Measurements from ENCODE around the gene LYRM4. TPM values are rescaled to one million over a fixed set of nuclear protein-coding genes. Genes with fewer than 3 reads are reported as not detected.

LYRM4 gene
- total and polyA plus RNA-seq, 2 donors (not counting 1 experiment from before 2014, with no cell fraction given): 22.1 to 29.5 TPM

DNA sequence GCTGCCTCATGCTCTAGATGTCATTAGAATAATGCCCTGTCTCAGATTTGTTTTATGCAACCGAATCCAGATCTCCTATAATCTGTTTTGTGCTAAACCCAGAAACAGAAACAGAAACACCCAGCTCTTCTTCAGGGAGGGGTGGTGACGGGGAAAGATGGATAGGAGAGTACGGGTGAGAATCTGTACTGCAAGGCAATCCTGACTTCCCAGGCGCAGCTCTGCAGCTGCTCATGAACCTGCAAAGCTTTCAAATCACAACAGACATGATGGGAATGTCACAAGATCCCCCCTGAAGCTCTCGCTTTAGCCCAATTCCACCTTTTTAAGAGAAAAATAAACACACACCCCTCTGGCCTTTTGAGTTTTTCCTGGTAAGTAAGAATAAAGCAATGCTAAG, 104.1 kb downstream of the LYRM4 start:
- CTCF ChIA-PET: interaction anchor here (1.3 to 2.2 kb wide), 3 partner anchors 10 to 16 kb away, joined by 3 to 7 read pairs (median 3); no protein-coding TSS in a partner anchor
- Histone ChIP-seq H3K9ac (ENCODE audit: low read length) (no peak overlapping the region), H2AFZ (ENCODE audit: insufficient read depth, low read depth, low read length, poor library complexity, severe bottlenecking) (no peak overlapping the region), H3K4me2 (replicated peaks; ENCODE audit: low read depth, low read length, poor library complexity, severe bottlenecking) (no peak overlapping the region), H3K36me3 (replicated peaks in 1 of 2; ENCODE audit: control extremely low read depth in 1 of 2, control insufficient read depth in 1 of 2, extremely low read depth in 1 of 2, insufficient read depth in 2 of 2, low read length in 1 of 2) (no peaks in the 10 kb centered on the region), H3K4me1 (ENCODE audit: control insufficient read depth in 2 of 2, insufficient read depth in 2 of 2, low read length in 2 of 2) (no peaks in the 10 kb centered on the region), H4K20me1 (ENCODE audit: control insufficient read depth, insufficient read depth, low read length, poor library complexity, severe bottlenecking) (no peaks in the 10 kb centered on the region), H3K9me3 (ENCODE audit: control extremely low read depth in 1 of 3, control insufficient read depth in 2 of 3, insufficient read depth in 1 of 3, low read length in 2 of 3) (no peaks in the 10 kb centered on the region), H3K79me2 (ENCODE audit: control insufficient read depth, insufficient read depth, low read length) (no peaks in the 10 kb centered on the region), H3K27me3 (replicated peaks in 1 of 4; ENCODE audit: control extremely low read depth in 1 of 4, control insufficient read depth in 3 of 4, insufficient read depth in 4 of 4, low read length in 3 of 4) (no peaks in the 10 kb centered on the region), H3K27ac (ENCODE audit: low read length in 2 of 2) (no peak overlapping the region), H3K4me3 (ENCODE audit: control extremely low read depth in 1 of 5, extremely low read depth in 1 of 5, insufficient read depth in 1 of 5, low read depth in 2 of 5, low read length in 4 of 5) (no peak overlapping the region)
- Mint-ChIP-seq H3K9me3 (ENCODE audit: insufficient read depth) (no peaks in the 10 kb centered on the region), H3K27ac (no peak overlapping the region), H3K27me3 (no peaks in the 10 kb centered on the region), H3K4me1 (no peaks in the 10 kb centered on the region), H3K4me3 (no peak overlapping the region)
- TF ChIP-seq, protein P1, sequence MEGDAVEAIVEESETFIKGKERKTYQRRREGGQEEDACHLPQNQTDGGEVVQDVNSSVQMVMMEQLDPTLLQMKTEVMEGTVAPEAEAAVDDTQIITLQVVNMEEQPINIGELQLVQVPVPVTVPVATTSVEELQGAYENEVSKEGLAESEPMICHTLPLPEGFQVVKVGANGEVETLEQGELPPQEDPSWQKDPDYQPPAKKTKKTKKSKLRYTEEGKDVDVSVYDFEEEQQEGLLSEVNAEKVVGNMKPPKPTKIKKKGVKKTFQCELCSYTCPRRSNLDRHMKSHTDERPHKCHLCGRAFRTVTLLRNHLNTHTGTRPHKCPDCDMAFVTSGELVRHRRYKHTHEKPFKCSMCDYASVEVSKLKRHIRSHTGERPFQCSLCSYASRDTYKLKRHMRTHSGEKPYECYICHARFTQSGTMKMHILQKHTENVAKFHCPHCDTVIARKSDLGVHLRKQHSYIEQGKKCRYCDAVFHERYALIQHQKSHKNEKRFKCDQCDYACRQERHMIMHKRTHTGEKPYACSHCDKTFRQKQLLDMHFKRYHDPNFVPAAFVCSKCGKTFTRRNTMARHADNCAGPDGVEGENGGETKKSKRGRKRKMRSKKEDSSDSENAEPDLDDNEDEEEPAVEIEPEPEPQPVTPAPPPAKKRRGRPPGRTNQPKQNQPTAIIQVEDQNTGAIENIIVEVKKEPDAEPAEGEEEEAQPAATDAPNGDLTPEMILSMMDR (IDR thresholded peaks at IDR 0.05): no peak
- TF ChIP-seq EZH2 (IDR thresholded peaks at IDR 0.05; ENCODE audit: borderline replicate concordance, insufficient read depth, low read depth, low read length, poor library complexity, severe bottlenecking): no peak
- intact Hi-C loops (cut with micrococcal nuclease): no loop called here
- ATAC-seq (ENCODE audit: low read depth) (no peak), DNase-seq (no peak)
- 94% methylated on average over 3 of the region's 5 CpGs for WGBS (ENCODE audit: insufficient coverage)
- POLR2A ChIA-PET: no interaction called here

DNA sequence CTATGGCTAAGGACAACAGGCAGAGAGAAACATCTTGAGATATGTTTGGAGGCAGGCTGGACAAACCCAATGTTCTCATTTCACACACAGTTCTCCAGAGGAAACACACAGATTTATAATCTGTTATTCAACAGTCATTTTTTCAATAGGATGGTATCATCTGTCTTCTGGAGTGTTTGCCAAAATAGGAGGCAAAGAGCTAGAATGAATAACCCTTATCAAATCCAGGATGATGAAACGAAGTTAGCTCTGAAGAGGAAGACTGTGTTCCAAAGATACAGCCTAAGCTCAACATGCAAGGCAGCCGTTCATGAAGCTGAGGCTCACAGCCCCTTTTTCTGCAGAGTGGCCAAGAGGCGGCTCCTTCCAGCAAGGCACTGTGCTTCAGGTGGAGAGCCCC, 104.8 kb downstream of the LYRM4 start:
- H3K27ac ChIP-seq (ENCODE audit: low read length in 2 of 2): no peak overlapping the region
- H3K4me3 Mint-ChIP-seq: no peak overlapping the region
- 98% methylated on average over 3 of the region's 3 CpGs for WGBS (ENCODE audit: insufficient coverage)
- ATAC-seq (ENCODE audit: low read depth) (no peak), DNase-seq (no peak)
- TF ChIP-seq, protein P1 (IDR thresholded peaks at IDR 0.05): no peak
- TF ChIP-seq EZH2 (IDR thresholded peaks at IDR 0.05; ENCODE audit: borderline replicate concordance, insufficient read depth, low read depth, low read length, poor library complexity, severe bottlenecking): no peak
- H3K9me3 Mint-ChIP-seq (ENCODE audit: insufficient read depth): no peaks in the 10 kb centered on the region
- no peaks in the 10 kb centered on the region for H3K4me1 Mint-ChIP-seq
- H3K27me3 Mint-ChIP-seq: no peaks in the 10 kb centered on the region
- H3K36me3 ChIP-seq (replicated peaks in 1 of 2; ENCODE audit: control extremely low read depth in 1 of 2, control insufficient read depth in 1 of 2, extremely low read depth in 1 of 2, insufficient read depth in 2 of 2, low read length in 1 of 2): no peaks in the 10 kb centered on the region
- no peak overlapping the region for H3K9ac ChIP-seq (ENCODE audit: low read length)
- no peak overlapping the region for H2AFZ ChIP-seq (ENCODE audit: insufficient read depth, low read depth, low read length, poor library complexity, severe bottlenecking)
- ChIA-PET CTCF (interaction anchor here (1.3 to 2.2 kb wide), 3 partner anchors 9 to 16 kb away, joined by 3 to 7 read pairs (median 3); no protein-coding TSS in a partner anchor), POLR2A (no interaction called here)
- no peaks in the 10 kb centered on the region for H4K20me1 ChIP-seq (ENCODE audit: control insufficient read depth, insufficient read depth, low read length, poor library complexity, severe bottlenecking)
- no peaks in the 10 kb centered on the region for H3K27me3 ChIP-seq (replicated peaks in 1 of 4; ENCODE audit: control extremely low read depth in 1 of 4, control insufficient read depth in 3 of 4, insufficient read depth in 4 of 4, low read length in 3 of 4)
- H3K4me1 ChIP-seq (ENCODE audit: control insufficient read depth in 2 of 2, insufficient read depth in 2 of 2, low read length in 2 of 2): no peaks in the 10 kb centered on the region
- intact Hi-C loops (cut with micrococcal nuclease): no loop called here
- no peaks in the 10 kb centered on the region for H3K9me3 ChIP-seq (ENCODE audit: control extremely low read depth in 1 of 3, control insufficient read depth in 2 of 3, insufficient read depth in 1 of 3, low read length in 2 of 3)
- no peak overlapping the region for H3K4me2 ChIP-seq (replicated peaks; ENCODE audit: low read depth, low read length, poor library complexity, severe bottlenecking)
- no peak overlapping the region for H3K4me3 ChIP-seq (ENCODE audit: control extremely low read depth in 1 of 5, extremely low read depth in 1 of 5, insufficient read depth in 1 of 5, low read depth in 2 of 5, low read length in 4 of 5)
- no peak overlapping the region for H3K27ac Mint-ChIP-seq
- no peaks in the 10 kb centered on the region for H3K79me2 ChIP-seq (ENCODE audit: control insufficient read depth, insufficient read depth, low read length)
